Uterus (tissue), 4 donors: ENCODE measurements around the gene COG7. TPM values are rescaled to one million over a fixed set of nuclear protein-coding genes. Genes with fewer than 3 reads are reported as not detected.

Source experiments
- DNase-seq, 2 donors: peaks; one replicate each; pipeline ENCODE4 v3.0.0-alpha.2; 2019 to 2020
- H3K27ac ChIP-seq, 2 donors: fragments of 200-600 bp; sonication (generic); 1 replicate in 1 of 2; 2 replicates in 1 of 2; pipeline ENCODE4 v1.5.1; 2016 to 2018
- H3K27me3 ChIP-seq, 2 donors: fragments of 200-600 bp; sonication (generic); one replicate each; pipeline ENCODE4 v1.5.1; 2018 to 2019; ENCODE audit warnings: control low read depth in 1 of 2
- H3K36me3 ChIP-seq, 2 donors: fragments of 200-600 bp; sonication (generic); one replicate each; pipeline ENCODE4 v1.5.1; 2019; ENCODE audit warnings: control low read depth in 1 of 2
- H3K4me1 ChIP-seq, 2 donors: fragments of 200-600 bp; sonication (generic); one replicate each; pipeline ENCODE4 v1.5.1; 2018 to 2019; ENCODE audit warnings: control low read depth in 1 of 2
- H3K4me3 ChIP-seq, 2 donors: fragments of 200-600 bp; sonication (generic); 1 replicate in 1 of 2; 2 replicates in 1 of 2; pipeline ENCODE4 v1.5.1; 2018 to 2019; ENCODE audit warnings: mild to moderate bottlenecking in 1 of 2
- H3K9me3 ChIP-seq, 2 donors: fragments of 200-600 bp; sonication (generic); one replicate each; pipeline ENCODE4 v1.5.1; 2019; ENCODE audit warnings: control low read depth in 1 of 2
- CTCF ChIP-seq, 4 experiments: fragments of 200-600 bp in 2 of 4; fragments of 450-650 bp in 2 of 4; sonication (generic) in 2 of 4; IDR thresholded peaks; one replicate each; pipeline ENCODE4 v1.5.1; 2016 to 2019; ENCODE audit warnings: antibody characterized with exemption in 4 of 4, mild to moderate bottlenecking in 2 of 4, moderate library complexity in 1 of 4
- POLR2A ChIP-seq, 2 donors: fragments of 450-650 bp; IDR thresholded peaks; one replicate each; pipeline ENCODE4 v1.6.1; 2016; ENCODE audit warnings: antibody characterized with exemption in 2 of 2, mild to moderate bottlenecking in 1 of 2, moderate library complexity in 1 of 2
- intact Hi-C: fragments of 100-400 bp; cut with DNase I; formaldehyde crosslinking; loops from one replicate; pipeline ENCODE4 v1.15.1; 2023; ENCODE audit warnings: low total_unique reads
- total RNA-seq, 4 donors: library from RNA; depleted of rRNA in 3 of 4; stranded (reverse); fragments of >200 nt in 3 of 4; gene quantifications; one replicate each; pipeline versions ENCODE4 v1.1.0 to v1.2.4, GENCODE V29; 2014 to 2023
- donor health status: DM: yes; HTN: yes; CAD: no.

Gene COG7
- total RNA-seq, 4 donors from 2014 or later: 11.5 to 393 (median 32.2) TPM

- H3K27me3 ChIP-seq: no peaks in the 10 kb centered on the region
- TF ChIP-seq CTCF (IDR thresholded peaks at IDR 0.05) (peak; percentile 32 to 62 (median 61)), POLR2A (IDR thresholded peaks at IDR 0.05) (no peak)
- no peak overlapping the region for H3K4me3 ChIP-seq
- no peaks in the 10 kb centered on the region for H3K4me1 ChIP-seq
- H3K36me3 ChIP-seq: no peaks in the 10 kb centered on the region
- H3K9me3 ChIP-seq: no peaks in the 10 kb centered on the region
- no peak overlapping the region for H3K27ac ChIP-seq
- peak; percentile 29 to 40 for DNase-seq
- intact Hi-C loops: loop anchor here (10.0 kb wide), 1 partner anchor 541 kb away; no protein-coding TSS in a partner anchor
Observed at GRCh38 chr16:23435500-23435899, 17.5 kb downstream of the COG7 start.

GRCh38 chr16:23434380-23434779, 18.6 kb downstream of the COG7 start:
- no peak for TF ChIP-seq POLR2A (IDR thresholded peaks at IDR 0.05)
- TF ChIP-seq CTCF (IDR thresholded peaks at IDR 0.05): peak; percentile 75 to 90 (median 86)
- Histone ChIP-seq H3K4me3 (no peak overlapping the region), H3K27ac (no peak overlapping the region), H3K4me1 (no peaks in the 10 kb centered on the region), H3K36me3 (no peaks in the 10 kb centered on the region), H3K9me3 (no peaks in the 10 kb centered on the region), H3K27me3 (no peaks in the 10 kb centered on the region)
- DNase-seq: no peak
- intact Hi-C loops: loop anchor here (10.0 kb wide), 1 partner anchor 540 kb away; no protein-coding TSS in a partner anchor

- H3K27me3 ChIP-seq: no peaks in the 10 kb centered on the region
- intact Hi-C loops: loop anchor here (10.0 kb wide), 1 partner anchor 539 kb away; no protein-coding TSS in a partner anchor
- H3K36me3 ChIP-seq: no peaks in the 10 kb centered on the region
Observed at GRCh38 chr16:23433261-23433920, 19.6 kb downstream of the COG7 start.

GRCh38 chr16:23432176-23433128, 20.5 kb downstream of the COG7 start:
- no peaks in the 10 kb centered on the region for H3K27me3 ChIP-seq
- TF ChIP-seq CTCF (IDR thresholded peaks at IDR 0.05) (no peak), POLR2A (IDR thresholded peaks at IDR 0.05) (no peak)
- H3K9me3 ChIP-seq: no peaks in the 10 kb centered on the region
- H3K27ac ChIP-seq: no peak overlapping the region
- no peaks in the 10 kb centered on the region for H3K36me3 ChIP-seq
- intact Hi-C loops: loop anchor here (10.0 kb wide), 1 partner anchor 538 kb away; no protein-coding TSS in a partner anchor
- no peak overlapping the region for H3K4me3 ChIP-seq
- no peak for DNase-seq
- H3K4me1 ChIP-seq: no peaks in the 10 kb centered on the region

More at GRCh38 chr16:23433261-23433920, 19.6 kb downstream of the COG7 start:
- H3K27ac ChIP-seq: no peak overlapping the region
- H3K9me3 ChIP-seq: no peaks in the 10 kb centered on the region
- TF ChIP-seq CTCF (IDR thresholded peaks at IDR 0.05): no peak
- no peak for TF ChIP-seq POLR2A (IDR thresholded peaks at IDR 0.05)
- no peaks in the 10 kb centered on the region for H3K4me1 ChIP-seq
- no peak overlapping the region for H3K4me3 ChIP-seq
- no peak for DNase-seq
